GM19240 (cell line): ENCODE measurements around the gene PTGER3.
"Not testable (repeated sequence)": the region's sequence is repeated elsewhere in the genome, so short reads cannot be mapped to it uniquely, and the experiment has no call there.

Experiments
- DNase-seq: peaks from one replicate; pipeline ENCODE4 v3.0.0; 2011; ENCODE audit warnings: low spot score; ENCODE audit not compliant: insufficient read length

The PTGER3 gene

DNA sequence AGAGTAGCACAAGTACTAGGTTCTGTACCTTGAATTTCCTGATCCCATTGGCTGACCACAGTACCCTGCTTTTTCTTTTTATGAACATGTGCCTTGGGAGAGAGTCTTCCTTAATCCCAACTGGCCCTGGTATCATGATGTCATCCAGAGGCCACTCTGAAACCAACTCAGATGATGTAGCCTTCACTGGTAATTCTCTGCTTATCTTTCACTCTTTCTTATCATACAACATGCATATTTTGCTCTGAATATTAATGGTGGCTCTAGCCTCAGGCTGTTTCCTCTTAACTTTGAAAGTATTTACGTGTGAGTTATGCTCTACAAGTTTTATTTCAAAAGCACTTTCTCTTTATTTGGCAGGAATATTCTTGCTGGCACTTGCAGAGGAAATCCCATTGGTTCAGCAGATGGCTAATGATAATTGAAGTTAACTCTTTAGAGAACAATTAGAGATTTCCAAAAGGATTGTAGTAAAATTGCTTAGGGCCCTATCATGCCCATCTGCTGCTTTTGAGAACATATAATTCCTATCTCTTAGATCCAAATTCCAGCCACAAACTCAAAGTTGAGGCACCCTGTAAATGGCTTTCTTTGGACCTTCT lies 86.1 kb downstream of the PTGER3 start:
- no peak for DNase-seq

DNA sequence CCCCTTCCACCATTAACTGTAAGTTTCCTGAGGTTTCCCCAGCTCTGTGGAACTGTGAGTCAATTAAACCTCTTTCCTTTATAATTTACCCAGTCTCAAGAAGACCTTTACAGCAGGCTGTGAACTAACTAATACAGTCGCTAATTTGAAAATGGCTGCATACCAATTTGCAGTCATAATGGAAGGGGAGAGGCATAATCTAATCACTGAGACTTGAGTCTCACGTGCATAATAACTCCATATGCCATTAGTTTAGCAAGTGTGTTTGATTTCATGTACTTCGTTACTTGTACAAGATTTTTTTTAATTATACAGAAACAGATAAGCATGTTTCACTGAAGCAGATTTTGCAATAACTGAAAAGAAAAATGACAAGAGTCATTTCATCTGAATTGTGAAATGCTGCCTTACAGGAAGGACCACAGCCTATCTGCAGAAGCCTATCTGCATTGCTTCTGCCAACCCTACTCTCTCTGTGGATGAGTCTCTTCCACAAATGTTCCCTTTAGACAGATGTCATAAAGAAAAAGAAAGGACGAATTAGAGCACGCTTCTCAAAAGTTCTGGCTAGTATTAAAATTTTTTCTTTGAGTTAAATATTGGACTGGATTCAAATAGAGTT lies 99.1 kb downstream of the PTGER3 start:
- DNase-seq, result no peak

DNA sequence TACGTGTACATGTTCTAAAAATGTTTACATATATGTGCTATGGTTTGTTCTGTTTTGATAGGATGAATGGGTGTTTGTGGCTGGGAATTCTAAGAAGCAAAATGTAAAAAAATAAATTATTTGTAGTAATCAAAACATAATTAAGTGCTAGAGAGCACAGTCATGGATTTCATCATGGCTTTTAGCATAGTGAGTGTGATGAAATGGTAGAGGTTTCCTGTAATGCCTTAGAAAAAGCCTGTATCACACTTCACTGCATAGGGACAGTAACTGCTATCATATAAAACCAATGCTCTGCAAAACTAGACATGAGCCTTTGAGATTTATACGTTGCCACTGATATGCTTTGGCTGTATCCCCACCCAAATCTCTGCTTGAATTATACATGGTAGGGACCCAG lies 99.8 kb downstream of the PTGER3 start:
- DNase-seq, result no peak

DNA sequence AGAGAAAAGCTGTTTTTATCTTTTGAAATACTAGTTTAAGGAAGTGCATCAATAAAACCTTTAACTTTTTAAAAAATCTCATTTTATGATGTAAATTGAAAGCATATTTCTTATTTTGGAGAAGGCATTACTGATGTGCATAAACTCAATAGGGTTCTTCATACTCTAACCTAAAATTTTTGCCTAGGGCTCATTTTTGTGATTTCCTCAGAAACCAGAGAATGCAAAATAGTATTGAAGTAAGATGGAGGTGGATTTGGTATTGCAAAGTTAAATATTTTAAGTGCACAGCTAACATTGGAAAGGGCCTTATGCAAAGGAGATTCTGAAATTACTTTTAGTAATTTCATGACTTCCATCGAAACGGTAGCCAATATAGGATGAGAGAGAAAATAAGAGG lies 101.9 kb downstream of the PTGER3 start:
- DNase-seq, result no peak

DNA sequence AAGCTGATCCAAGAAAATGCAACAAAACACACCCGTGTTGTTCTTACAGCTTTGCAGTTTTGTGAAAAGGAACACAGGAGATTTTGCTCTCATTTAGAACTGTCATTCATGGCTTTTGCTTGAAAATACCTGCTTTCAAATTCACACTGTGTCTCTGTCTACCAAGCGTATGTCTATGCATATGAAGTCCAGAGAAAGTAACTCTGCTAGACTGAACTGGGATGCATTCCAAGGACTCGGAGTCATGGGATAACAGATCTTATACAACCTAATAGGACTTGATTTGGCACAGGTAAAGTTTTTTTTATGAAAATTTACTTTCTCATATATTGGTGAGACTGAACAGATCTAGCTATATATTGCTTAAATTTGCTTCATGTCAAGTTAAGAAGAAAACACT lies 102.4 kb downstream of the PTGER3 start:
- DNase-seq, result no peak

DNA sequence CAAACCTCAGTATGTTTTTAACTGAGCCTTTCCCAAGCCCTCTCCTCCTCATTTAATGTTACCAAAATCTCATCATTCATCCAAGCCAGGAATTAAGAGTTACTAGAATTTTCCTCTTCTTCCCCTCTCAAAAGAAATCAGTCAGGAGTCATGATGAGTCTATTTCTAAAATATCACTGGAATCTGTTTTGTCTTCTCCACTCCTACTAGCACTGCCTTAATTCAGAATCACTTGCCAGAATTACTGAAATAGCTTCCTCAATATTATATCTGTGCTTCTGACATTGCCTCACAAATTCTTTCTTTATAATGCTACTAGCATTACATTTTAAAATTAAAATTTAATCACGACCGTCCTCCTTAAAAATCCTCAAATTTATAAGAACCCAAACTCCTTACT lies 106.1 kb downstream of the PTGER3 start:
- DNase-seq, result no peak

DNA sequence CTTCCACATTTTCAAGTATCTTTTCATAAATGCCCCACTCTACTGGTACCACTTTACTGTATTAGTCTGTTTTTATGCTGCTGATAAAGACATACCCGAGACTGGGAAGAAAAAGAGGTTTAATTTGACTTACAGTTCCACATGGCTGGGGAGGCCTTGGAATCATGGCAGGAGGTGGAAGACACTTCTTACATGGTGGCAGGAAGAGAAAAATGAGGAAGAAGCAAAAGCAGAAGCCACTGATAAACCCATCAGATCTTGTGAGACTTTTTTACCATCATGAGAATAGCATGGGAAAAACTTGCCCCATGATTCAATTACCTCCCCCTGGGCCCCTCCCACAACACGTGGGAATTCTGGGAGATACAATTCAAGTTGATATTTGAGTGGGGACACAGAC lies 107.2 kb downstream of the PTGER3 start:
- DNase-seq, result not testable (repeated sequence)

DNA sequence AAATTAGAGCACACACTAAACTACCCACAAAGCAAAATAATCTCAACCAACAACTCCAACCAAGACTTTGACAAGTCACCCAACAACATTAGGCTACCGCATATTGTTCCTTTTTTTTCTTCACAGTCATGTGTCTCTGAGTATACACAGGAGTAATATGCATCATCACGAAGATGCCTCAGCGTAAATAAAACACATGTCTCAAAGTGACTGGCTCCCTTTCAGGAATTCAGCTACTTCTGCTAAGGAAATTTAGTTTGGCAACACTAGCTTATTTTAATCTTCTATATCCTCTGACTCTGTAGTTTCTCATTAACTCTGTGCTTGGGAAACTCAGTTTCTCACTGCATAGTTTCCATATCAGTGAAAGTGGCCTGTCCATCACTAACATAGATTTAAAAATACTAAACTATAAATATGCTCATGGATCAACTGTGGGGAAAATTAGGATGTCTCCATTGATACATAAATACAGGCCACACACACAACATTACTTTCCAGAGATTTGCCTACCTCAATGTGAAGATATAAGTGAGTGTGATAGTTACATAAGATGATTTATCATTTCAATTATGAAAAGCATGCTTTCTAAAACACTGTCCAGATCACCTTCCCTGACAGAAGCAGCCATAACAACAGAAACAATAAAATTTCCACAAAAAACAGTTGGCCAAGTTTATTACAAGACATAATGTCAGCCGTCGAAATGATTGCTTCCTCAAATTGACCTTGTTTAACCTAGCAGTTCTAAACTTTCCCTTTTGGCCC lies 113.2 kb downstream of the PTGER3 start:
- no peak for DNase-seq

DNA sequence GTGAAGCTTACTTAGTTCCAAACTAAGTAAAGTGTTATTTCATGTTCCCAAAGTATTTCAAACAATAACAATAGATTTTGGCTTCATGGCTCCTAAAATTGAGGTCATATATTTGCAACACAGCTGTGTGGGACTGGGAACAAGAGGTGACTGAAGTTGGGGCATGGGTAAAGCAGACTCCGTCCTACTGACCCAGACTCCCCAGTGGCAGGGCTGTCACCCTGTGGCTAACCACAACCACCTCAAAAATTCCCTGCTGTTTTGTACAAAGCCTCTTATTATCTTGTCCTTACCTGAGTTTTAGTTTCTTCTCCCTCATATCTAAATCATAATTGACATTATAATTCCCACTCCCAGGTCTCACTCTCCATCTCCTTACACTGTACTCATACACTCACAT lies 117.6 kb downstream of the PTGER3 start:
- DNase-seq, result no peak

DNA sequence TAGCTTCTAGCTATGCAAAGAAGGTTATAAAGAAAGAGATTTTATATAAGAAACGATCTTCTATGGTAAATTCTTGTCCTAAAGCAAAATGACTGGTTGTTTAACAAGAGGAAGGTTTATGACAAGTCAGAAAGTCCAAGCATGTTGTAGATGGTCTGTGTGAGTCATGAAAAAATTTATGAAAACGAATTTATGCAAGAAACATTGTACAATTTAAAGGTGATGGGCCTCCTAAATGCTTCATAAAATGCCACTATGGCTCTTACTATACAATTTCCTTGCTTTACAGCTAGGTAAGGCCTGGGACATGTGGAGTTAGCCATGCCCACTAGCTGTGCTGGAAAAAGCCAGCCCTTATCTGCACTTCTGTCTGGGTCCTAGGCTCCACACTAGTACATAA lies 125.4 kb downstream of the PTGER3 start:
- no peak for DNase-seq
